Stimulated activated CD4-positive, alpha-beta T cell treated with anti-CD3 and anti-CD28 coated beads, Interleukin-15, amount 100 ng/mL, for 24 hours (primary cell): Measurements from ENCODE around the gene HERC2.
"Not testable (repeated sequence)": the region's sequence is repeated elsewhere in the genome, so short reads cannot be mapped to it uniquely, and the experiment has no call there.

Source experiments
- DNase-seq: peaks from one replicate; pipeline ENCODE4 v3.0.0-alpha.2; 2020

Gene HERC2

GRCh38 chr15:28322129-28322588 lies at the start of gene HERC2:
HERC2 (minus strand) TSS chr15:28322179; CDS start chr15:28321433, 746 bp downstream.
- DNase-seq, result not testable (repeated sequence)

- not testable (repeated sequence) for DNase-seq
These were observed 43.5 kb upstream of the HERC2 start for GRCh38 chr15:28365502-28365901.

- DNase-seq, result not testable (repeated sequence)
These were observed 36.0 kb upstream of the HERC2 start, which contains the start of gene GOLGA6L24 for GRCh38 chr15:28357984-28358383. GOLGA6L24 (minus strand) TSS chr15:28358084; CDS start chr15:28358023, 61 bp downstream.

GRCh38 chr15:28321358-28322078 lies 461 bp downstream of the HERC2 start:
- peak; percentile 36 for DNase-seq

GRCh38 chr15:28319725-28320124 lies 2.3 kb downstream of the HERC2 start:
- not testable (repeated sequence) for DNase-seq

- DNase-seq, result not testable (repeated sequence)
These were observed 3.2 kb downstream of the HERC2 start for GRCh38 chr15:28318828-28319227.

- not testable (repeated sequence) for DNase-seq
These were observed 3.9 kb downstream of the HERC2 start for GRCh38 chr15:28318122-28318521.

- DNase-seq, result not testable (repeated sequence)
These were observed 5.0 kb downstream of the HERC2 start for GRCh38 chr15:28316958-28317357.

- DNase-seq, result not testable (repeated sequence)
These were observed 11.5 kb downstream of the HERC2 start for GRCh38 chr15:28310454-28310853.

- not testable (repeated sequence) for DNase-seq
These were observed 13.3 kb downstream of the HERC2 start for GRCh38 chr15:28308718-28309117.

- not testable (repeated sequence) for DNase-seq
These were observed 16.3 kb downstream of the HERC2 start for GRCh38 chr15:28305700-28306099.

GRCh38 chr15:28297434-28297833 lies 24.5 kb downstream of the HERC2 start:
- DNase-seq, result not testable (repeated sequence)

- not testable (repeated sequence) for DNase-seq
These were observed 25.2 kb downstream of the HERC2 start for GRCh38 chr15:28296814-28297213.

- not testable (repeated sequence) for DNase-seq
These were observed 26.9 kb downstream of the HERC2 start for GRCh38 chr15:28295009-28295563.

- not testable (repeated sequence) for DNase-seq
These were observed 27.4 kb downstream of the HERC2 start for GRCh38 chr15:28294560-28294959.

- no peak for DNase-seq
These were observed 32.1 kb downstream of the HERC2 start for GRCh38 chr15:28289694-28290463.

GRCh38 chr15:28288830-28289693 lies 32.9 kb downstream of the HERC2 start:
- not testable (repeated sequence) for DNase-seq

- not testable (repeated sequence) for DNase-seq
These were observed 35.3 kb downstream of the HERC2 start for GRCh38 chr15:28286659-28287058.

- no peak for DNase-seq
These were observed 35.9 kb downstream of the HERC2 start for GRCh38 chr15:28286031-28286430.

GRCh38 chr15:28281876-28282275 lies 40.1 kb downstream of the HERC2 start:
- no peak for DNase-seq

GRCh38 chr15:28274635-28275034 lies 47.3 kb downstream of the HERC2 start:
- DNase-seq, result no peak

GRCh38 chr15:28273873-28274610 lies 47.9 kb downstream of the HERC2 start:
- no peak for DNase-seq
